ENCODE measurements around the gene SRSF8. TPM values are rescaled to one million over a fixed set of nuclear protein-coding genes. Genes with fewer than 3 reads are reported as not detected.
"Not testable (repeated sequence)": the region's sequence is repeated elsewhere in the genome, so short reads cannot be mapped to it uniquely, and the experiment has no call there.

SRSF8 gene
- total and polyA plus RNA-seq, 4 donors, result 22.6 to 49.0 (median 32.7) TPM

DNA sequence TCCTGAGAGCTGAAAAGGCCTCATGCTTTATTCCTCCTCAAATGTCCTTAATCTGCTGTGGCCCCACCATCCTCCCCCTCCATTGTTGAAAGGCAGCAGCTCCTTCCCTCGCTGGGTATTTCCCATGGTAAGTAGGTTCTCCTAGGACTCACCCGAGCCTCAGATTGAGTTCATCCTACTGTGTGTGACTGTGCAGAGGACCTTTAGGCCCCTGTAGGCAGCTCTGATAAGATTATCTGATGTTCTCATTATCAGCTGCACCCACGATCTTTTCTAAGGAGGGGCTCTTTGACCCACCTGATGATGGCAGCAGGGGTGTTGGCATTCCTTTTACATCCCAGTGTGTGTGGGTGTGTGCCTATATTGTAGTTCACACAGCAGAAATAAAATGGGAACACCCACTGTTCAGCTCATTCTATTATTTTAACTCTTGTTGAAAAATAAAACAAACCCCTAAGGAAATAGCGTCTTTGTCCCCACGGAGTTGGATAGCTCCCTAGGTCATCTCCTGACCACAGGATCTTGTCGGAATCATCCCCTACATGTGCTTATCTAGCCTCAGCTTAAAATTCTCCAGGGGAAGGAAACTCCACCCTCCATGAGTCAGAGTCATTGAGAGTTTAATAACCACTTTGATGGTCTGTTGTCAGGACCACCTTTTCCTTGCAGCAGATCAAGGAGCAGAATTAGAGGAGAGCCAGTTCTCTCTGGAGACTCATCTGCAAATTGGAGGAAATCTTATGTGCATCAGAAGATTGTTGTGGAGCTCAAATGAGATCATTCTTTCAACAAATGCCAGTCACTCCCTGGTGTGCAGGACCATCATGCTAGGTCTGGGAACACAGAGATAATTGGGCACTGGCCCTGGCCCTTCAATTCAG, 42.2 kb downstream of the SRSF8 start:
- ATAC-seq (ENCODE audit: insufficient read depth, low FRiP score), result peak; percentile 39
- TF ChIP-seq, protein P1, sequence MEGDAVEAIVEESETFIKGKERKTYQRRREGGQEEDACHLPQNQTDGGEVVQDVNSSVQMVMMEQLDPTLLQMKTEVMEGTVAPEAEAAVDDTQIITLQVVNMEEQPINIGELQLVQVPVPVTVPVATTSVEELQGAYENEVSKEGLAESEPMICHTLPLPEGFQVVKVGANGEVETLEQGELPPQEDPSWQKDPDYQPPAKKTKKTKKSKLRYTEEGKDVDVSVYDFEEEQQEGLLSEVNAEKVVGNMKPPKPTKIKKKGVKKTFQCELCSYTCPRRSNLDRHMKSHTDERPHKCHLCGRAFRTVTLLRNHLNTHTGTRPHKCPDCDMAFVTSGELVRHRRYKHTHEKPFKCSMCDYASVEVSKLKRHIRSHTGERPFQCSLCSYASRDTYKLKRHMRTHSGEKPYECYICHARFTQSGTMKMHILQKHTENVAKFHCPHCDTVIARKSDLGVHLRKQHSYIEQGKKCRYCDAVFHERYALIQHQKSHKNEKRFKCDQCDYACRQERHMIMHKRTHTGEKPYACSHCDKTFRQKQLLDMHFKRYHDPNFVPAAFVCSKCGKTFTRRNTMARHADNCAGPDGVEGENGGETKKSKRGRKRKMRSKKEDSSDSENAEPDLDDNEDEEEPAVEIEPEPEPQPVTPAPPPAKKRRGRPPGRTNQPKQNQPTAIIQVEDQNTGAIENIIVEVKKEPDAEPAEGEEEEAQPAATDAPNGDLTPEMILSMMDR (IDR thresholded peaks at IDR 0.05; ENCODE audit: control extremely low read depth, extremely low read depth), result no peak
- WGBS, 2 donors, result 54 to 57% methylated on average over 6 of the region's 6 CpGs
- peaks cover 0 to 15% (median 4%) of the 10 kb centered on the region in 5 donors for H3K4me1 ChIP-seq (ENCODE audit: control insufficient read depth in 5 of 5, insufficient read depth in 5 of 5, low read length in 5 of 5)
- peaks cover 0 to 3% (median 0%) of the 10 kb centered on the region in 4 donors for H3K36me3 ChIP-seq (ENCODE audit: control insufficient read depth in 4 of 4, insufficient read depth in 4 of 4, low read length in 4 of 4)
- peak in 1 of 3 donors; percentile 37 for DNase-seq
- peak overlapping the region; percentile 59 to 72 for H3K27ac ChIP-seq (ENCODE audit: low read depth in 1 of 2, low read length in 1 of 2)
- H3K9me3 ChIP-seq (ENCODE audit: control insufficient read depth in 4 of 4, insufficient read depth in 3 of 4, low read length in 3 of 4), result no peaks in the 10 kb centered on the region
- no peaks in the 10 kb centered on the region for H3K27me3 ChIP-seq (ENCODE audit: control insufficient read depth in 3 of 3, insufficient read depth in 3 of 3, low read length in 2 of 3)
- no peak overlapping the region for H3K9ac ChIP-seq (ENCODE audit: insufficient read depth in 1 of 2, low read length in 2 of 2)
- no peak overlapping the region for H3K4me3 ChIP-seq

DNA sequence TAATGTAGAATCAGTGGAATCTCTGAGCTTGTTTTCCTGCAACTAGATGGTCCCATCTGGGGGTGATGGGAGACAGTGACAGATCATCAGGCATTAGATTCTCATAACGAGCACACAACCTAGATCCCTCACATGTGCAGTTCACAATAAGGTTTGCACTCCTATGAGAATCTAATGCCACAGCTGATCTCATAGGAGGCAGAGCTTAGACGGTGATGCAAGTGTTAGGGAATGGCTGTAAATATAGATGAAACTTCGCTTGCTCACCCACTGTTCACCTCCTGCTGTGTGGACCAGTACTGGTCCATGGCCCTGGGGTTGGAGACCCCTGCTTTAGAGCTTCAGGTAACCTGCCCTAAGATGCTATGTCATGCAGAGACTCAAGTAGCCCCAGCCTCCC, 44.8 kb downstream of the SRSF8 start:
- not testable (repeated sequence) for DNase-seq

DNA sequence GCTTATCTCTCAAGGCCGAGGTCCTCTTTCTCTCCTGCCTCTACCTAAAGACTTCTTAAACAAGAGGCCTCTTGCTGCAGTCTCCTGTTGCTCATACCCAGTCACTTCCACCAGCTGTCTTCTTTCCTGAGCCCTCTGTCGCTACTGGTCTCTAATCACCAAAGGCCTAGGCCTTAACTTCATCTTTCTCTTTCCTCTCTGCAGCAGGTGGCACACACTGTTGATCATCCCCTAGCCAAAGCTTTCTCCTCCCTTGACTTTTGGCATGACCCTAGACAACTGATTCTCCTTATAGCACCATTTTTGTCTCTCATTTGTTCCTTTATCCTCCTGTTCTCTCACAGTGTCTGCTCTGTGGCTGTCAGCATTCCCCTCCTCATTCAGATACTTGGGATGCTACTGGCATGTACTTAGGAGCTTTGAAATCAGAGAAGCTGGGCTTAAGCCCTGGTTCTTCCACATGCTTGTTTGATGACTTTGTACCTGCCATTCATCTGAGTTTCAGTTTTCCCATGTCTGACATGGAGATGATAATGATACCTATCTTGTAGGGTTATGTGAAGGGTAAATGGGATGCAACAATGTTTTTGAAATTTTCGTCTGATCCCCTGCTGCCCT, 45.3 kb downstream of the SRSF8 start:
- Histone ChIP-seq H3K27me3 (ENCODE audit: control insufficient read depth in 3 of 3, insufficient read depth in 3 of 3, low read length in 2 of 3) (no peaks in the 10 kb centered on the region), H3K36me3 (ENCODE audit: control insufficient read depth in 4 of 4, insufficient read depth in 4 of 4, low read length in 4 of 4) (peaks cover 0 to 3% (median 0%) of the 10 kb centered on the region in 4 donors), H3K4me3 (no peak overlapping the region), H3K27ac (ENCODE audit: low read depth in 1 of 2, low read length in 1 of 2) (no peak overlapping the region), H3K9ac (ENCODE audit: insufficient read depth in 1 of 2, low read length in 2 of 2) (no peak overlapping the region), H3K4me1 (ENCODE audit: control insufficient read depth in 5 of 5, insufficient read depth in 5 of 5, low read length in 5 of 5) (peaks cover 0 to 10% (median 4%) of the 10 kb centered on the region in 5 donors), H3K9me3 (ENCODE audit: control insufficient read depth in 4 of 4, insufficient read depth in 3 of 4, low read length in 3 of 4) (no peaks in the 10 kb centered on the region)
- DNase-seq, result no peak
- TF ChIP-seq, protein P1 (IDR thresholded peaks at IDR 0.05; ENCODE audit: control extremely low read depth, extremely low read depth), result no peak
- 87% methylated on average over 3 of the region's 3 CpGs for WGBS, 2 donors
- no peak for ATAC-seq (ENCODE audit: insufficient read depth, low FRiP score)

More for the DNA sequence above, 44.8 kb downstream of the SRSF8 start:
- not testable (repeated sequence) for H3K9me3 ChIP-seq (ENCODE audit: control insufficient read depth in 4 of 4, insufficient read depth in 3 of 4, low read length in 3 of 4); H3K27me3 ChIP-seq (ENCODE audit: control insufficient read depth in 3 of 3, insufficient read depth in 3 of 3, low read length in 2 of 3); ATAC-seq (ENCODE audit: insufficient read depth, low FRiP score); H3K4me3 ChIP-seq; H3K9ac ChIP-seq (ENCODE audit: insufficient read depth in 1 of 2, low read length in 2 of 2); H3K27ac ChIP-seq (ENCODE audit: low read depth in 1 of 2, low read length in 1 of 2); H3K36me3 ChIP-seq (ENCODE audit: control insufficient read depth in 4 of 4, insufficient read depth in 4 of 4, low read length in 4 of 4)
- 94 to 96% methylated on average over 3 of the region's 3 CpGs for WGBS, 2 donors
- H3K4me1 ChIP-seq (ENCODE audit: control insufficient read depth in 5 of 5, insufficient read depth in 5 of 5, low read length in 5 of 5), result peaks cover 0 to 11% (median 4%) of the 10 kb centered on the region in 5 donors

DNA sequence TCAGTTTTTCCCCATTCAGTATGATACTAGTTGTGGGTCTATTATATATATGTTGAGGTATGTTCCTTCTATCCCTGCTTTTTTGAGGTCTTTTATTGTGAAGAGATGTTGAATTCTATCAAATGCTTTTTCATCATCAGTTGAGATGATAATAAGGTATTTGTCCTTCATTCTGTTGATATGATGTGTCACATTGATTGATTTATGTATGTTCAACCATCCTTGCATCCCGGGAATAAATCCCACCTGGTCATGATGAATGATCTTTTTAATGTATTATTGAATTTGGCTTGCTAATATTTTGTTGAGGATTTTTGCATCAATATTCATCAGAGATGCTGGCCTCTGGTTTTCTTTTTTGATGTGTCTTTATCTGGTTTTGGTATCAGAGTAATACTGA, 48.9 kb downstream of the SRSF8 start:
- 67 to 84% methylated on average over 1 of the region's 1 CpG for WGBS, 2 donors
- peaks cover 0 to 5% (median 0%) of the 10 kb centered on the region in 5 donors for H3K4me1 ChIP-seq (ENCODE audit: control insufficient read depth in 5 of 5, insufficient read depth in 5 of 5, low read length in 5 of 5)
- no peak for DNase-seq
- H3K9me3 ChIP-seq (ENCODE audit: control insufficient read depth in 4 of 4, insufficient read depth in 3 of 4, low read length in 3 of 4), result no peaks in the 10 kb centered on the region
- ATAC-seq (ENCODE audit: insufficient read depth, low FRiP score), result no peak
- TF ChIP-seq, protein P1 (IDR thresholded peaks at IDR 0.05; ENCODE audit: control extremely low read depth, extremely low read depth), result no peak
- H3K4me3 ChIP-seq, result no peak overlapping the region
- no peaks in the 10 kb centered on the region for H3K36me3 ChIP-seq (ENCODE audit: control insufficient read depth in 4 of 4, insufficient read depth in 4 of 4, low read length in 4 of 4)
- H3K27ac ChIP-seq (ENCODE audit: low read depth in 1 of 2, low read length in 1 of 2), result no peak overlapping the region
- H3K9ac ChIP-seq (ENCODE audit: insufficient read depth in 1 of 2, low read length in 2 of 2), result no peak overlapping the region
- no peaks in the 10 kb centered on the region for H3K27me3 ChIP-seq (ENCODE audit: control insufficient read depth in 3 of 3, insufficient read depth in 3 of 3, low read length in 2 of 3)

All from lung (tissue), 12 donors.